Tibial nerve (tissue), 4 donors: ENCODE results near the gene TBC1D22A. TPM values are rescaled to one million over a fixed set of nuclear protein-coding genes. Genes with fewer than 3 reads are reported as not detected.

Experiments used
- DNase-seq, 2 donors: peaks; one replicate each; pipeline ENCODE4 v3.0.0-alpha.2; 2019; ENCODE audit warnings: low spot score in 2 of 2
- H3K27ac ChIP-seq, 4 donors: fragments of 200-600 bp; sonication (generic) in 3 of 4; one replicate each; pipeline ENCODE4 v1.5.1; 2017 to 2019; ENCODE audit warnings: mild to moderate bottlenecking in 1 of 4
- H3K27me3 ChIP-seq, 2 donors: fragments of 200-600 bp; sonication (generic) in 1 of 2; one replicate each; pipeline versions ENCODE4 v1.5.1 to v1.6.0; 2017 to 2019
- H3K36me3 ChIP-seq, 3 donors: fragments of 200-600 bp; sonication (generic); one replicate each; pipeline ENCODE4 v1.5.1; 2018 to 2019
- H3K4me1 ChIP-seq, 4 donors: fragments of 200-600 bp; sonication (generic) in 3 of 4; one replicate each; pipeline ENCODE4 v1.5.1; 2017 to 2019
- H3K4me3 ChIP-seq, 4 donors: fragments of 200-600 bp; sonication (generic) in 3 of 4; one replicate each; pipeline ENCODE4 v1.5.1; 2017 to 2019; ENCODE audit warnings: mild to moderate bottlenecking in 1 of 4, moderate library complexity in 1 of 4
- H3K9me3 ChIP-seq, 4 donors: fragments of 200-600 bp; sonication (generic) in 3 of 4; one replicate each; pipeline ENCODE4 v1.5.1; 2017 to 2019
- CTCF ChIP-seq, 5 experiments: fragments of 200-600 bp in 3 of 5; fragments of 450-650 bp in 2 of 5; sonication (generic) in 3 of 5; IDR thresholded peaks; one replicate each; pipeline ENCODE4 v1.5.1; 2016 to 2019; ENCODE audit warnings: antibody characterized with exemption in 5 of 5, mild to moderate bottlenecking in 3 of 5, moderate library complexity in 2 of 5
- EP300 ChIP-seq, 2 donors: sonication (generic); formaldehyde crosslinking; IDR thresholded peaks; one replicate each; pipeline ENCODE4 v1.6.1; 2017; ENCODE audit warnings: antibody characterized with exemption in 2 of 2, mild to moderate bottlenecking in 1 of 2
- POLR2A ChIP-seq, 2 donors: fragments of 450-650 bp; IDR thresholded peaks; one replicate each; pipeline ENCODE4 v1.6.1; 2017; ENCODE audit warnings: antibody characterized with exemption in 2 of 2, mild to moderate bottlenecking in 2 of 2, moderate library complexity in 2 of 2
- WGBS, 2 donors: methylation state at CpG; one replicate each; pipeline ENCODE4 v1.1.5; 2018; 5-methylcytosine and 5-hydroxymethylcytosine counted together
- total RNA-seq, 4 donors: library from RNA; depleted of rRNA; stranded (reverse); fragments of >200 nt; gene quantifications; one replicate each; pipeline ENCODE4 v1.1.0, GENCODE V29; 2016

Gene TBC1D22A
- total RNA-seq, 4 donors from 2014 or later = 27.3 to 35.4 (median 29.3) TPM

GRCh38 chr22:46961591-46962295 is 199.3 kb downstream of the TBC1D22A start:
- DNase-seq = no peak
- H3K27me3 ChIP-seq = no peaks in the 10 kb centered on the region
- peaks cover 0 to 14% (median 0%) of the 10 kb centered on the region in 3 donors for H3K36me3 ChIP-seq
- no peak overlapping the region for H3K27ac ChIP-seq
- peaks cover 0 to 9% (median 0%) of the 10 kb centered on the region in 4 donors for H3K4me1 ChIP-seq
- WGBS, 2 donors = 88 to 93% methylated on average over 17 of the region's 17 CpGs
- TF ChIP-seq EP300 (IDR thresholded peaks at IDR 0.05) = no peak
- H3K4me3 ChIP-seq = no peak overlapping the region
- no peaks in the 10 kb centered on the region for H3K9me3 ChIP-seq

GRCh38 chr22:46962406-46962805 is 200.0 kb downstream of the TBC1D22A start:
- no peaks in the 10 kb centered on the region for H3K27me3 ChIP-seq
- H3K9me3 ChIP-seq = no peaks in the 10 kb centered on the region
- DNase-seq = no peak
- peaks cover 0 to 14% (median 0%) of the 10 kb centered on the region in 3 donors for H3K36me3 ChIP-seq
- no peak overlapping the region for H3K4me3 ChIP-seq
- WGBS, 2 donors = 68 to 71% methylated on average over 5 of the region's 5 CpGs
- H3K27ac ChIP-seq = no peak overlapping the region
- no peak for TF ChIP-seq POLR2A (IDR thresholded peaks at IDR 0.05)
- no peak for TF ChIP-seq EP300 (IDR thresholded peaks at IDR 0.05)
- no peak for TF ChIP-seq CTCF (IDR thresholded peaks at IDR 0.05)
- peaks cover 0 to 9% (median 0%) of the 10 kb centered on the region in 4 donors for H3K4me1 ChIP-seq

- no peak for TF ChIP-seq POLR2A (IDR thresholded peaks at IDR 0.05)
- TF ChIP-seq EP300 (IDR thresholded peaks at IDR 0.05) = no peak
- no peak for TF ChIP-seq CTCF (IDR thresholded peaks at IDR 0.05)
- WGBS, 2 donors = 90 to 91% methylated on average over 13 of the region's 16 CpGs
Observed at GRCh38 chr22:46963672-46964545, 201.5 kb downstream of the TBC1D22A start.

GRCh38 chr22:46964773-46965550 is 202.5 kb downstream of the TBC1D22A start:
- peaks cover 0 to 6% (median 0%) of the 10 kb centered on the region in 3 donors for H3K36me3 ChIP-seq

More at GRCh38 chr22:46963672-46964545, 201.5 kb downstream of the TBC1D22A start:
- H3K27ac ChIP-seq = no peak overlapping the region
- H3K4me1 ChIP-seq = peaks cover 0 to 9% (median 0%) of the 10 kb centered on the region in 4 donors
- H3K4me3 ChIP-seq = no peak overlapping the region
- DNase-seq = no peak
- no peaks in the 10 kb centered on the region for H3K9me3 ChIP-seq
- H3K27me3 ChIP-seq = no peaks in the 10 kb centered on the region
- peaks cover 0 to 6% (median 0%) of the 10 kb centered on the region in 3 donors for H3K36me3 ChIP-seq

More at GRCh38 chr22:46964773-46965550, 202.5 kb downstream of the TBC1D22A start:
- no peak overlapping the region for H3K4me3 ChIP-seq
- no peaks in the 10 kb centered on the region for H3K9me3 ChIP-seq
- TF ChIP-seq POLR2A (IDR thresholded peaks at IDR 0.05) (no peak), EP300 (IDR thresholded peaks at IDR 0.05) (no peak), CTCF (IDR thresholded peaks at IDR 0.05) (no peak)
- no peak overlapping the region for H3K27ac ChIP-seq
- no peaks in the 10 kb centered on the region for H3K27me3 ChIP-seq
- 89% methylated on average over 29 to 31 of the region's 31 CpGs for WGBS, 2 donors
- H3K4me1 ChIP-seq = peaks cover 0 to 9% (median 0%) of the 10 kb centered on the region in 4 donors
- no peak for DNase-seq
